Activated T-helper 1 cell treated with anti-CD3 and anti-CD28 coated beads, Interleukin-12 subunit alpha, Interleukin-12 subunit beta, Interleukin-2, Interleukin-4 antibody, amounts not matched to agents 30 ng/mL and 10 ng/mL and 1 ng/mL, durations not matched to agents 14 hours and 24 hours and 36 hours (primary cell): ENCODE measurements around the gene THBS3. TPM values are rescaled to one million over a fixed set of nuclear protein-coding genes. Genes with fewer than 3 reads are reported as not detected.
"Not testable (repeated sequence)": the region's sequence is repeated elsewhere in the genome, so short reads cannot be mapped to it uniquely, and the experiment has no call there.

Experiments
- DNase-seq: peaks from one replicate; pipeline ENCODE4 v3.0.0; 2021; ENCODE audit warnings: low spot score
- H3K27ac Mint-ChIP-seq: one replicate; pipeline ENCODE4 v1.8.0; 2021; ENCODE audit warnings: mild to moderate bottlenecking, mixed read lengths
- H3K27me3 Mint-ChIP-seq: one replicate; pipeline ENCODE4 v1.8.0; 2022; ENCODE audit warnings: mild to moderate bottlenecking, moderate library complexity, mixed read lengths; ENCODE audit not compliant: insufficient read depth
- H3K36me3 Mint-ChIP-seq: one replicate; pipeline ENCODE4 v1.8.0; 2021; ENCODE audit warnings: low read depth, mixed read lengths
- H3K4me1 Mint-ChIP-seq: one replicate; pipeline ENCODE4 v1.8.0; 2021; ENCODE audit warnings: low read depth, mixed read lengths
- H3K4me3 Mint-ChIP-seq: one replicate; pipeline ENCODE4 v1.8.0; 2021; ENCODE audit warnings: mild to moderate bottlenecking, moderate library complexity, mixed read lengths
- H3K9me3 Mint-ChIP-seq: one replicate; pipeline ENCODE4 v1.8.0; 2021; ENCODE audit warnings: mixed read lengths
- intact Hi-C: fragments of 100-400 bp; cut with micrococcal nuclease; formaldehyde crosslinking; loops from one replicate; pipeline ENCODE4 v1.15.1; 2024
- total RNA-seq: library from RNA; stranded (reverse); gene quantifications from 2 replicates; pipeline ENCODE4 v1.2.3, GENCODE V29; 2022

Gene THBS3
- total RNA-seq, 1 donor from 2014 or later = 9.7 TPM

GRCh38 chr1:155170101-155170785 is 37.5 kb downstream of the THBS3 start:
- intact Hi-C loops = loop anchor here (5.0 to 10.0 kb wide), 3 partner anchors 163 to 577 kb away; partner anchors contain the start of gene ADAR
- Mint-ChIP-seq H3K27ac (no peak overlapping the region), H3K4me3 (peak overlapping the region; percentile 76), H3K4me1 (peaks cover 42% of the 10 kb centered on the region), H3K27me3 (peaks cover 4% of the 10 kb centered on the region), H3K36me3 (peaks cover 18% of the 10 kb centered on the region), H3K9me3 (no peaks in the 10 kb centered on the region)
- DNase-seq = no peak

- Mint-ChIP-seq H3K4me3 (no peak overlapping the region), H3K9me3 (no peaks in the 10 kb centered on the region), H3K27me3 (peaks cover 4% of the 10 kb centered on the region), H3K4me1 (peaks cover 35% of the 10 kb centered on the region), H3K27ac (no peak overlapping the region), H3K36me3 (peaks cover 18% of the 10 kb centered on the region)
- intact Hi-C loops = loop anchor here (5.0 kb wide), 1 partner anchor 42 kb away; the partner anchor contains the start of gene EFNA1
- DNase-seq = no peak
Measured at GRCh38 chr1:155169541-155169940, 38.2 kb downstream of the THBS3 start.

DNA sequence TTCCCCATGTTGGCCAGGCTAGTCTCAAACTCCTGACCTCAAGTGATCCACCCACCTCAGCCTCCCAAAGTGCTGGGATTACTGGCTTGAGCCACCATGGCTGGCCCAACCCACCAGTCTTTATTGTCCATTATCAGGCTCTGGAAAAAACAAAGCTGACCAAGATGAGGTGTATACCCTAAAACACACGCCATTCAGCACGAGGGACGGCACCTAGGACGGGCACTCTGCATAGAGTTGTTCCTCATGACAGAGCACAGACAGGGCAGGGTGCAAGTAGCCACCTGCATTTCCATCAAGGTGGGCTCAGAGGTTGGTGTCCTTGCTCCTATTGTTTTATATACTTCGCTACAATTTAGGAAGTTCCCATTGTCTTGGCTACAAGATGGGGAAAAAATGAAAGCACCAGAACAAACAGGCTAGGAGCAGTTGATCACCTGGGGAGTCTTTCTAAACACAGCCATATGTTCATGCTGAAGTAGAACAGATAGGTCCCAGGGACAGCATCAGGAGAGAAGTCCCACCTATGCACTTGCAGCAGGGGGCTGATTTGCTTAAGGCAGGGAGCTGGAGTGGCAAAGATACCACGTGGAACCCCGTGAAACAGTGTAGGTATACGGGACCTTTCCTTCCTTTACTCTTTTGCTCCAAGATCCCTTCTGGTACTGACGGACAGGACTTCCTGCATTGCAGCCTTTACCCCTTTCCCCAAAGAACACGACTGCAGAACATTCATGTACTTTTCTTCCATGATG is 39.1 kb downstream of the THBS3 start:
- Mint-ChIP-seq H3K27ac (no peak overlapping the region), H3K4me3 (no peak overlapping the region), H3K4me1 (peaks cover 34% of the 10 kb centered on the region), H3K9me3 (no peaks in the 10 kb centered on the region), H3K27me3 (peaks cover 8% of the 10 kb centered on the region), H3K36me3 (peaks cover 18% of the 10 kb centered on the region)
- DNase-seq = no peak
- intact Hi-C loops = loop anchor here (1.0 to 5.0 kb wide), 2 partner anchors 41 to 82 kb away; partner anchors contain the start of gene EFNA1

DNA sequence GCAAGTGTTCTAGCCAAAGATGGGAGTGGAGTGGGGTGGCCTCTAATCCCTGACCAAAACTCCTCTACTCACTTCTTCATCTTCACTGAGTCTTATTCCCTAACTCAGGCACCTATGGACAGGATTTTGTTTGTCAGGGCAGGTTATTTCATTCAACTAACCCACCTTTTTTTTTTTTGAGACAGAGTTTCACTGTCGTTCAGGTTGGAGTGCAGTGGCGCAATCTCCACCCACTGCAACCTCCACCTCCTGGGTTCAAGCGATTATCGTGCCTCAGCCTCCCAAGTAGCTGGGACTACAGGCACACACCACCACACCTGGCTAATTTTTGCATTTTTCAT is 39.6 kb downstream of the THBS3 start:
- H3K36me3 Mint-ChIP-seq = peaks cover 17% of the 10 kb centered on the region
- not testable (repeated sequence) for H3K4me3 Mint-ChIP-seq, H3K9me3 Mint-ChIP-seq, DNase-seq, H3K27me3 Mint-ChIP-seq, H3K27ac Mint-ChIP-seq
- peaks cover 28% of the 10 kb centered on the region for H3K4me1 Mint-ChIP-seq
- intact Hi-C loops = loop anchor here (1.0 to 5.0 kb wide), 2 partner anchors 41 to 82 kb away; partner anchors contain the start of gene EFNA1

- peak overlapping the region; percentile 53 for H3K4me3 Mint-ChIP-seq
- peaks cover 16% of the 10 kb centered on the region for H3K36me3 Mint-ChIP-seq
- peaks cover 8% of the 10 kb centered on the region for H3K27me3 Mint-ChIP-seq
- no peaks in the 10 kb centered on the region for H3K9me3 Mint-ChIP-seq
- intact Hi-C loops = loop anchor here (1.0 to 5.0 kb wide), 3 partner anchors 40 to 81 kb away; partner anchors contain the start of gene EFNA1
- DNase-seq = peak; percentile 77
- peaks cover 25% of the 10 kb centered on the region for H3K4me1 Mint-ChIP-seq
- H3K27ac Mint-ChIP-seq = peak overlapping the region; percentile 61
Measured at GRCh38 chr1:155167166-155168104, 40.3 kb downstream of the THBS3 start.

DNA sequence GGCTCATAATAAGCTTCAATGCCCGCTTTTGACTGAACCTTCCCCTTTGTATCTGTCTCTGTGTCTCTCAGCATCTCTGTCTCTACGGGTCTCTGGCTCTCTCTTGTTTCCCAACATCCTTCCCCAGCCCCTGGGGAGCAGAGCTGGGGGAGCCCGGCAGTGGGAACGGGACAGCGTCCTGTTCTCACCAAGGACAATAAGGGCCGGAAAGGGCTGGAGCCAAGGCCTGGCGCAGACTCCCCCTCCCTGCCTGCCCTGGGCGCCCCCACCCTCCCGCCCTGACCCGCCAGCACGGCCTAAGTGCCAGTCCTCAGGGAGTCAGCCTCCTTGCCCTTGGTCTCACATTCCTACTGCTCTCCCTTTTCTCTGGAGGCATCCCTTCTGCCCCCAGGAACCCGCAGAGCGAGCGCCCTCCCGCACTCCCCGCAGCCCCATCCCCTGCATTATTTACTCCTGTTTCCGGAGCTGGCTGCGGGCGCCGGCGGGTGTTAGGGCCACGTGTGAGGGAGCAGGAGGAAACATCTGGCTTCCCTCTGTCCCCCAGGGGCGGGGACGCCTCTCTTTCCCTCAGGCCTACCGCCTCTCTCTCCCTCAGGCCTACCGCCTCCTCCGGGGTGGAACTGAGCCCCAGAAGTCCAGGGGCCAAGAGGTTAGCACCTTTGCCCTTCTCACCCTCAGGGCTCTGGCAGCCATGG is 41.1 kb downstream of the THBS3 start:
- H3K27ac Mint-ChIP-seq = no peak overlapping the region
- no peak overlapping the region for H3K4me3 Mint-ChIP-seq
- H3K4me1 Mint-ChIP-seq = peaks cover 18% of the 10 kb centered on the region
- peaks cover 8% of the 10 kb centered on the region for H3K27me3 Mint-ChIP-seq
- intact Hi-C loops = loop anchor here (1.0 to 5.0 kb wide), 2 partner anchors 39 to 75 kb away; partner anchors contain the start of gene EFNA1
- no peak for DNase-seq
- peaks cover 14% of the 10 kb centered on the region for H3K36me3 Mint-ChIP-seq
- H3K9me3 Mint-ChIP-seq = no peaks in the 10 kb centered on the region

GRCh38 chr1:155166051-155166470 is 41.6 kb downstream of the THBS3 start:
- Mint-ChIP-seq H3K36me3 (peaks cover 11% of the 10 kb centered on the region), H3K4me3 (no peak overlapping the region), H3K4me1 (peaks cover 18% of the 10 kb centered on the region), H3K9me3 (no peaks in the 10 kb centered on the region), H3K27me3 (peaks cover 8% of the 10 kb centered on the region), H3K27ac (no peak overlapping the region)
- DNase-seq = no peak
- intact Hi-C loops = loop anchor here (5.0 kb wide), 1 partner anchor 39 kb away; the partner anchor contains the start of gene EFNA1

DNA sequence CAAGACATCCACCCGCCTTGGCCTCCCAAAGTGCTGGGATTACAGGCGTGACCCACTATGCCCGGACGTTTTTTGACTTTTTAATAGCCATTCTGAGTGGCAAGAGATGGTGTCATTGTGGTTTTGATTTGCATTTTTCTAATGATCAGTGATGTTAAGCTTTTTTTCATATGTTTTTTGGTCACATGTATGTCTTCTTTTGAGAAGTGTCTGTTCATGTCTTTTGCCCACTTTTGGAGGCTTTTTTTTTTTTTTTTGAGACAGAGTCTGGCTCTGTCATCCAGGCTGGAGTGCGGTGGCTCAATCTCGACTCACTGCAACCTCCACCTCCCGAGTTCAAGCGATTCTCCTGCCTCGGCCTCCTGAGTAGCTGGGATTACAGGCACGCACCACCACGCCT is 43.1 kb downstream of the THBS3 start:
- H3K27me3 Mint-ChIP-seq, H3K4me3 Mint-ChIP-seq, H3K36me3 Mint-ChIP-seq, H3K9me3 Mint-ChIP-seq, H3K27ac Mint-ChIP-seq, DNase-seq: not testable (repeated sequence)
- intact Hi-C loops = loop anchor here (5.0 kb wide), 1 partner anchor 37 kb away; the partner anchor contains the start of gene EFNA1
- peaks cover 14% of the 10 kb centered on the region for H3K4me1 Mint-ChIP-seq

DNA sequence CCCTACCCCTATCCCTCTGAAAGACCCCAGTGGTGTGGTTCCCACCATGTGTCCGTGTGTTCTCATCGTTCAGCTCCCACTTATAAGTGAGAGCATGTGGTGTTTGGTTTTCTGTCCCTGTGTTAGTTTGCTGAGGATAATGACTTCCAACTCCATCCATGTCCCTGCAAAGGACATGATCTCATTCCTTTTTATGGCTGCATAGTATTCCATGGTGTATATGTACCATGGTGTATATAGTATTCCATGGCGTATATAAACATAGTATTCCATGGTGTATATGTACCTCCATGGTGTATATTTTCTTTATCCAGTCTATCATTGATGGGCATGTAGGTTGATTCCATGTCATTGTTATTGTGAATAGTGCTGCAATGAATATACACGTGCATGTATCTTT is 43.9 kb downstream of the THBS3 start:
- H3K27ac Mint-ChIP-seq, H3K4me3 Mint-ChIP-seq, H3K36me3 Mint-ChIP-seq: not testable (repeated sequence)

DNA sequence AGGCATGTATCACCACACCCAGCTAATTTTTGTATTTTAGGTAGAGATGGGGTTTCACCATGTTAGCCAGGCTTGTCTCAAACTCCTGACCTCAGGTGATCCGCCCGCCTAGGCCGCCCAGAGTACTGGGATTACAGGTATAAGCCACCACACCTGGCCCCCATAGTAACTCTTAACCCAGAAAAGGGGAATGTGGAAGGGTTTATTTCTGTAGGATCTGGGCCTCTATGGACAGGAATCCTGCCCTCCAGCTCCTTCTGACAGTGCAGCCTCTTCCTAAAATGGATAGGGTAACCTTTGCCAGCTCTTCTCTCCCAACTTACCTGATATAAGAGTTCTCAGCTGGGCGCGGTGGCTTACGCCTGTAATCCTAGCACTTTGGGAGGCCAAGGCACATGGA is 45.1 kb downstream of the THBS3 start:
- H3K27ac Mint-ChIP-seq, H3K4me3 Mint-ChIP-seq, H3K27me3 Mint-ChIP-seq, DNase-seq, H3K36me3 Mint-ChIP-seq, intact Hi-C loops, H3K4me1 Mint-ChIP-seq, H3K9me3 Mint-ChIP-seq: not testable (repeated sequence)

More for the DNA sequence above, 43.9 kb downstream of the THBS3 start:
- H3K27me3 Mint-ChIP-seq, intact Hi-C loops, DNase-seq, H3K9me3 Mint-ChIP-seq: not testable (repeated sequence)
- peaks cover 14% of the 10 kb centered on the region for H3K4me1 Mint-ChIP-seq

GRCh38 chr1:155160128-155160527 is 47.6 kb downstream of the THBS3 start:
- intact Hi-C loops = no loop called here
- H3K36me3 Mint-ChIP-seq = no peaks in the 10 kb centered on the region
- H3K27me3 Mint-ChIP-seq = peaks cover 11% of the 10 kb centered on the region
- DNase-seq = no peak
- no peaks in the 10 kb centered on the region for H3K9me3 Mint-ChIP-seq
- H3K4me1 Mint-ChIP-seq = no peaks in the 10 kb centered on the region
- no peak overlapping the region for H3K27ac Mint-ChIP-seq
- no peak overlapping the region for H3K4me3 Mint-ChIP-seq

GRCh38 chr1:155158991-155159390 is 48.7 kb downstream of the THBS3 start:
- intact Hi-C loops = no loop called here
- Mint-ChIP-seq H3K4me1 (no peaks in the 10 kb centered on the region), H3K4me3 (no peak overlapping the region), H3K27me3 (peaks cover 16% of the 10 kb centered on the region), H3K36me3 (no peaks in the 10 kb centered on the region), H3K9me3 (no peaks in the 10 kb centered on the region), H3K27ac (no peak overlapping the region)
- no peak for DNase-seq
